ENCODE measurements around the gene UBE2D1.

DNA sequence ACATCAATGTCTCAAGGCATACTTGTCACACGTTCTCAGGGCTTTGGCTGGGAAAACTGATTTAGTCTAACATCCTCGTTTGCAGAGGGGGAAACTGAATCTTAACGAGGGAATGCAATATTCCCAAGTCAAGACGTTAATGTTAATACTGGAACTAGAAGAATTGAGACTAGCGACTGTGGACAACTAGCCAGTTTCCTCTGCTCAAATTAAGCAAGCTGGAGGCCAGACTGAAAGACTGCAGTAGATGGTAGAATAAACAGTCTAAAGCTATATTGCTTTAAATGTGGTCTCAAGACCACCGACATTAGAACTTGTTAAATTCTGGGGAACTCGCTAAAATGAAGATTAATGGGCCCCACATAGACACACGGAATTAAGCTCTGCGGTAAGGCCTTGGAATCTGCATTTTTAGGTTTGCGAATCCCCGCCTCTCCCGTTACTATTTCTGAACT lies 49.8 kb downstream of the UBE2D1 start:
- TF ChIP-seq, protein P1, sequence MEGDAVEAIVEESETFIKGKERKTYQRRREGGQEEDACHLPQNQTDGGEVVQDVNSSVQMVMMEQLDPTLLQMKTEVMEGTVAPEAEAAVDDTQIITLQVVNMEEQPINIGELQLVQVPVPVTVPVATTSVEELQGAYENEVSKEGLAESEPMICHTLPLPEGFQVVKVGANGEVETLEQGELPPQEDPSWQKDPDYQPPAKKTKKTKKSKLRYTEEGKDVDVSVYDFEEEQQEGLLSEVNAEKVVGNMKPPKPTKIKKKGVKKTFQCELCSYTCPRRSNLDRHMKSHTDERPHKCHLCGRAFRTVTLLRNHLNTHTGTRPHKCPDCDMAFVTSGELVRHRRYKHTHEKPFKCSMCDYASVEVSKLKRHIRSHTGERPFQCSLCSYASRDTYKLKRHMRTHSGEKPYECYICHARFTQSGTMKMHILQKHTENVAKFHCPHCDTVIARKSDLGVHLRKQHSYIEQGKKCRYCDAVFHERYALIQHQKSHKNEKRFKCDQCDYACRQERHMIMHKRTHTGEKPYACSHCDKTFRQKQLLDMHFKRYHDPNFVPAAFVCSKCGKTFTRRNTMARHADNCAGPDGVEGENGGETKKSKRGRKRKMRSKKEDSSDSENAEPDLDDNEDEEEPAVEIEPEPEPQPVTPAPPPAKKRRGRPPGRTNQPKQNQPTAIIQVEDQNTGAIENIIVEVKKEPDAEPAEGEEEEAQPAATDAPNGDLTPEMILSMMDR (IDR thresholded peaks at IDR 0.05), result no peak
- TF ChIP-seq POLR2AphosphoS5 (IDR thresholded peaks at IDR 0.05), result no peak

All from breast epithelium (tissue), 3 donors.